H1 (cell line): Measurements from ENCODE around the gene TMOD4. TPM values are rescaled to one million over a fixed set of nuclear protein-coding genes. Genes with fewer than 3 reads are reported as not detected.

Experiments used
- polyA plus RNA-seq, 7 experiments: library from polyadenylated mRNA; depleted of rRNA in 3 of 7; stranded (reverse) in 5 of 7; unstranded in 2 of 7; fragments of >200 nt in 5 of 7; fragments of 200-250 nt in 2 of 7; gene quantifications; 1 replicate in 5 of 7; 2 replicates in 1 of 7; 4 replicates in 1 of 7; pipeline versions ENCODE4 v1.2.1 to v1.2.3, GENCODE V29; 2011 to 2013; ENCODE audit warnings: missing spikeins in 2 of 7, mixed read lengths in 2 of 7
- total RNA-seq: library from RNA; stranded (reverse); fragmentation: NEBNext Ultra II Directional; extraction: Animal tissue kit (Norgen Biotek cat#: 25700); gene quantifications from 2 replicates; pipeline ENCODE4 v1.2.1, GENCODE V29; 2021

The TMOD4 gene
- total and polyA plus RNA-seq, 2 of the 8 experiments (the other 6 are each of a cell fraction or from before 2014, with no cell fraction given) = 0.42 TPM; not detected in 1

Other genes with a start within 250 kb of the TMOD4 start
- 48.8 and 49.9 TPM in 2 replicates for gene SETDB1, start 249.6 kb downstream of the TMOD4 start, total RNA-seq
- 26.9 and 27.5 TPM in 2 replicates for gene SETDB1, start 249.6 kb downstream of the TMOD4 start, polyA plus RNA-seq (2011; rRNA removed)
- 237 and 241 TPM in 2 replicates for gene CERS2, start 201.1 kb downstream of the TMOD4 start, total RNA-seq
- 153 and 216 TPM in 2 replicates for gene CERS2, start 201.1 kb downstream of the TMOD4 start, polyA plus RNA-seq (2011; rRNA removed)
- 1.5 and 1.8 TPM in 2 replicates for gene ANXA9, start 193.7 kb downstream of the TMOD4 start, total RNA-seq
- gene ANXA9, start 193.7 kb downstream of the TMOD4 start, polyA plus RNA-seq (2011; rRNA removed) = 3.3 and 3.5 TPM in 2 replicates
- 10.6 and 11.4 TPM in 2 replicates for gene MINDY1, start 169.1 kb downstream of the TMOD4 start, total RNA-seq
- 10.3 and 11.5 TPM in 2 replicates for gene MINDY1, start 169.1 kb downstream of the TMOD4 start, polyA plus RNA-seq (2011; rRNA removed)
- gene PRUNE1, start 167.5 kb downstream of the TMOD4 start, total RNA-seq = 27.5 and 32.8 TPM in 2 replicates
- gene PRUNE1, start 167.5 kb downstream of the TMOD4 start, polyA plus RNA-seq (2011; rRNA removed) = 42.8 and 54.2 TPM in 2 replicates
- 2.3 and 2.4 TPM in 2 replicates for gene BNIPL, start 139.4 kb downstream of the TMOD4 start, total RNA-seq
- gene BNIPL, start 139.4 kb downstream of the TMOD4 start, polyA plus RNA-seq (2011; rRNA removed) = 3.3 and 3.5 TPM in 2 replicates
- 3.0 and 5.0 TPM in 2 replicates for gene C1orf56, start 128.2 kb downstream of the TMOD4 start, total RNA-seq
- gene C1orf56, start 128.2 kb downstream of the TMOD4 start, polyA plus RNA-seq (2011; rRNA removed) = 3.4 and 5.6 TPM in 2 replicates
- gene CDC42SE1, start 116.4 kb downstream of the TMOD4 start, total RNA-seq = 67.8 and 74.1 TPM in 2 replicates
- 29.0 and 30.5 TPM in 2 replicates for gene CDC42SE1, start 116.4 kb downstream of the TMOD4 start, polyA plus RNA-seq (2011; rRNA removed)
- 18.1 and 19.2 TPM in 2 replicates for gene MLLT11, start 115.6 kb downstream of the TMOD4 start, total RNA-seq
- gene MLLT11, start 115.6 kb downstream of the TMOD4 start, polyA plus RNA-seq (2011; rRNA removed) = 10.2 and 13.7 TPM in 2 replicates
- gene GABPB2, start 105.2 kb downstream of the TMOD4 start, total RNA-seq = 1.9 and 2.4 TPM in 2 replicates
- gene GABPB2, start 105.2 kb downstream of the TMOD4 start, polyA plus RNA-seq (2011; rRNA removed) = 1.4 and 1.8 TPM in 2 replicates
- 15.7 and 17.5 TPM in 2 replicates for gene SEMA6C, start 29.4 kb downstream of the TMOD4 start, total RNA-seq
- gene SEMA6C, start 29.4 kb downstream of the TMOD4 start, polyA plus RNA-seq (2011; rRNA removed) = 12.2 and 22.7 TPM in 2 replicates
- not detected in 2 replicates for gene TNFAIP8L2, start 19.3 kb downstream of the TMOD4 start, total RNA-seq
- not detected in 2 replicates for gene TNFAIP8L2, start 19.3 kb downstream of the TMOD4 start, polyA plus RNA-seq (2011; rRNA removed)
- gene LYSMD1, start 10.1 kb downstream of the TMOD4 start, total RNA-seq = 4.9 and 6.0 TPM in 2 replicates
- 2.4 and 2.5 TPM in 2 replicates for gene LYSMD1, start 10.1 kb downstream of the TMOD4 start, polyA plus RNA-seq (2011; rRNA removed)
- 44.5 and 46.2 TPM in 2 replicates for gene SCNM1, start 9.8 kb downstream of the TMOD4 start, total RNA-seq
- 13.6 and 17.3 TPM in 2 replicates for gene SCNM1, start 9.8 kb downstream of the TMOD4 start, polyA plus RNA-seq (2011; rRNA removed)
- 114 and 121 TPM in 2 replicates for gene VPS72, start 14.2 kb upstream of the TMOD4 start, total RNA-seq
- gene VPS72, start 14.2 kb upstream of the TMOD4 start, polyA plus RNA-seq (2011; rRNA removed) = 86.6 and 86.8 TPM in 2 replicates
- 72.5 and 87.5 TPM in 2 replicates for gene PIP5K1A, start 22.6 kb upstream of the TMOD4 start, total RNA-seq
- gene PIP5K1A, start 22.6 kb upstream of the TMOD4 start, polyA plus RNA-seq (2011; rRNA removed) = 96.0 and 105 TPM in 2 replicates
- 216 and 226 TPM in 2 replicates for gene PSMD4, start 78.8 kb upstream of the TMOD4 start, total RNA-seq
- gene PSMD4, start 78.8 kb upstream of the TMOD4 start, polyA plus RNA-seq (2011; rRNA removed) = 284 and 293 TPM in 2 replicates
- gene ZNF687, start 106.3 kb upstream of the TMOD4 start, total RNA-seq = 43.0 and 45.9 TPM in 2 replicates
- 69.9 and 91.9 TPM in 2 replicates for gene ZNF687, start 106.3 kb upstream of the TMOD4 start, polyA plus RNA-seq (2011; rRNA removed)
- 30.1 and 31.0 TPM in 2 replicates for gene PI4KB, start 151.4 kb upstream of the TMOD4 start, total RNA-seq
- gene PI4KB, start 151.4 kb upstream of the TMOD4 start, polyA plus RNA-seq (2011; rRNA removed) = 33.1 and 37.1 TPM in 2 replicates
- gene RFX5, start 171.3 kb upstream of the TMOD4 start, total RNA-seq = 57.6 and 59.7 TPM in 2 replicates
- 27.8 and 29.9 TPM in 2 replicates for gene RFX5, start 171.3 kb upstream of the TMOD4 start, polyA plus RNA-seq (2011; rRNA removed)
- 15.3 and 20.0 TPM in 2 replicates for gene SELENBP1, start 196.7 kb upstream of the TMOD4 start, total RNA-seq
- gene SELENBP1, start 196.7 kb upstream of the TMOD4 start, polyA plus RNA-seq (2011; rRNA removed) = 32.4 and 39.4 TPM in 2 replicates
- 422 and 430 TPM in 2 replicates for gene PSMB4, start 223.6 kb upstream of the TMOD4 start, total RNA-seq
- gene PSMB4, start 223.6 kb upstream of the TMOD4 start, polyA plus RNA-seq (2011; rRNA removed) = 1,009 and 1,098 TPM in 2 replicates